GM18505 (cell line): Measurements from ENCODE around the gene PXN.

Experiments used
- ATAC-seq: cut with Tn5 transposase; IDR thresholded peaks from one replicate; pipeline ENCODE4 v1.9.1; 2021; ENCODE audit not compliant: unreplicated experiment
- POLR2A ChIP-seq: IDR thresholded peaks from 4 replicates; pipeline ENCODE4 v1.6.1; 2011; ENCODE audit warnings: borderline replicate concordance; ENCODE audit not compliant: insufficient read depth, insufficient read length; ENCODE audit errors: extremely low read depth

PXN gene

GRCh38 chr12:120230326-120230973 lies 35.1 kb downstream of the PXN start:
- ATAC-seq: no peak

GRCh38 chr12:120229487-120230325 lies 35.8 kb downstream of the PXN start:
- TF ChIP-seq POLR2A: no peak
- ATAC-seq: no peak

More at GRCh38 chr12:120230326-120230973, 35.1 kb downstream of the PXN start:
- no peak for TF ChIP-seq POLR2A

- ATAC-seq: no peak
These were observed 36.5 kb downstream of the PXN start for GRCh38 chr12:120229071-120229486.

GRCh38 chr12:120228291-120229070 lies 37.0 kb downstream of the PXN start:
- ATAC-seq: peak; percentile 63

More at GRCh38 chr12:120229071-120229486, 36.5 kb downstream of the PXN start:
- TF ChIP-seq POLR2A: no peak

GRCh38 chr12:120228041-120228290 lies 37.6 kb downstream of the PXN start:
- no peak for TF ChIP-seq POLR2A
- ATAC-seq: no peak

More at GRCh38 chr12:120228291-120229070, 37.0 kb downstream of the PXN start:
- TF ChIP-seq POLR2A: no peak

GRCh38 chr12:120227233-120228040 lies 38.1 kb downstream of the PXN start:
- ATAC-seq: no peak
- TF ChIP-seq POLR2A: no peak

- ATAC-seq: no peak
- no peak for TF ChIP-seq POLR2A
These were observed 39.5 kb downstream of the PXN start for GRCh38 chr12:120225852-120226640.

GRCh38 chr12:120225200-120225558 lies 40.4 kb downstream of the PXN start:
- no peak for ATAC-seq
- TF ChIP-seq POLR2A: no peak

- TF ChIP-seq POLR2A: no peak
- ATAC-seq: no peak
These were observed 41.0 kb downstream of the PXN start for GRCh38 chr12:120224304-120225199.

- TF ChIP-seq POLR2A: no peak
- ATAC-seq: no peak
These were observed 41.8 kb downstream of the PXN start for GRCh38 chr12:120223458-120224303.
